PC-9 (cell line): Measurements from ENCODE around the gene PTPRO.

Experiments used
- CTCF ChIP-seq: fragments of 200-600 bp; sonication (generic); conservative IDR thresholded peaks from 2 replicates; pipeline ENCODE4 v1.6.1; 2017; ENCODE audit warnings: mixed run types, antibody characterized with exemption, mild to moderate bottlenecking, moderate library complexity
- EZH2 ChIP-seq: fragments of 200-600 bp; sonication (generic); IDR thresholded peaks from 2 replicates; pipeline ENCODE4 v1.8.0; 2017; ENCODE audit warnings: antibody characterized with exemption, low read depth

GRCh38 chr12:15547063-15547462 is 224.8 kb downstream of the PTPRO start:
- TF ChIP-seq CTCF (no peak), EZH2 (no peak)
